ENCODE measurements around the gene CLHC1.
"Not testable (repeated sequence)": the region's sequence is repeated elsewhere in the genome, so short reads cannot be mapped to it uniquely, and the experiment has no call there.

The CLHC1 gene

GRCh38 chr2:55231546-55232083, 478 bp downstream of the CLHC1 start:
- DNase-seq: peak in 1 of 2 experiments; percentile 52

DNA sequence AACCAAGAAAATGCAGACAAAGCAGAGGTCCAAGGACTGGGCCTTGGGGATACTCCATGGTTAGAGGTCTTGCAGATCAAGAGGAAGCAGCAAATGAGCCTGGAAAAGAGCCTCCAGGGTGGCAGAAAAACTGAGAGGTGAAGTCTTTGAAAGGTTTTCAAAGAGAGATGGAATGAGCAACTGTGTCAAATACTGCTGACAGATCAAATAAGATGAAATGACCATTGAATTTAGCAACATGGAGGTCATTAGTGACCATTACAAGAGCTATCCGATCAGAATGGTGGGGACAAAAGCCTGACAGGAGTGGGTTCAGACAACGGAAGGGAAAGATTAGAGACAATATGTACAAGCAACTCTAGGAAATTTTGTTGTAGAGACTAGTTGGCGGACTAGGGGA, 1.5 kb downstream of the CLHC1 start:
- no peak for DNase-seq

DNA sequence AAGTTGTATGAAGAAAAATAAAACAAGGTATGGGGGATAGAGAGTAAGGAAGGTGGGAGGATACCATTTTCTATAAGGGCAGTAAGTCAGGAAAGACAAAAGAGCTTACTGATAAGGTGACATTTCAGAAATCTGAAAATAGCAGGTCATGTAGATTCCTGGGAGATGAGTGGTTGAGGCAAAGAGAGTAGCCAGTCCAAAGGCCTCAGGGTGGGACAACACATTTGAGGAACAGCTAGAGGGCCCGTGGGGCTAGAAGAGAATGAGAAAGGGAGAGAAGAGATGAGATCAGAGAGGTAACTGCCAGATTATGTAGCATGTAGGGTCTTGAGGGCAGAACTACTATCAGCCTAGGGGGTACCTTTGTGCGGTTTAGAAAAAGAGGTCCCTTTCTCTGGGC, 2.9 kb downstream of the CLHC1 start:
- no peak for DNase-seq

DNA sequence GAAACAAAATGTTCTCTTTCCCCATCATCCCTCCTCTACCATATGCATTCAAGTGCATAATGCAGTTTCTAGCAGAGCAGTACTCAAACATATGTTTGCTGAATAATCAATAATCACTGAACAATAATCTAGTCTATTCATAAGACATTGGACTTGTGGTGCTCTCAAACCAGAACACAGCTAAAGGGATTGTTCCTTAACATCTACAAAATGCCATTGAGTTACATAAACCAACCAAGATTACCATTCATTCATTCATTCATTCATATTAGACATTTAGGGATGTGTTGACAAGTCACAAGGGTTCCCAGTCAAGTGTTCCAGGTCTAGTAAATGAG, 3.9 kb downstream of the CLHC1 start:
- DNase-seq: no peak

DNA sequence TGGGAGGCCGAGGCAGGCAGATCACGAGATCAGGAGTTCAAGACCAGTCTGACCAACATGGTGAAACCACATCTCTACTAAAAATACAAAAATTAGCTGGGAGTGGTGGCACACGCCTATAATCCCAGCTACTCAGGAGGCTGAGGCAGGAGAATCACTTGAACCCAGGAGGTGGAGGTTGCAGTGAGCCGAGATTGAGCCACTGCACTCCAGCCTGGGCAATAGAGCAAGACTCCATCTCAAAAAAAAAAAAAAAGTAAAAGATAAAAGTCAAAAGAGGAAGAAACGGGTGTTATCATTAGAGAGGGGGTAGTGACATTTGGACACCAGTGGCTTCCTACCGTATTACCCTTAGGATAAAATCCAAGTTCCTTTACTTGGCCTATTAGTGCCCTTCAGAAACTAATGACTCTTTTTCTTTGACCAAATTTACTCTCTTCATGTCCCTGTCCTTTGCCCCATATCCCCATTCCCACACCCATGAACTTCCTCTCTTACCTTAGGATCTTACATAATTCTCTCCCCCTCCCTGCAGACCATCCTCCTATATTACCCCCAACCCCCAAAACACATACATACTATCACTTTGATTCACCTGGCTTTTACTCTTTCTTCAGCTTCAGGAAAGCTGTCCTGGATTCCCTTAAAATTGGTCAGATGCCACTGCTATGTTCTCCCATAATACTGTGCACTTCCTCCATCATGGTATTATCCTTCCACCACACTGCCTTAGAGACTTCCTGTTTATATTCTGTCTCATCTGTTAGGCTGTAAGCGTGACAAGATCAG, 4.5 kb downstream of the CLHC1 start:
- not testable (repeated sequence) for DNase-seq

GRCh38 chr2:55225481-55226020, 6.5 kb downstream of the CLHC1 start:
- DNase-seq: no peak

DNA sequence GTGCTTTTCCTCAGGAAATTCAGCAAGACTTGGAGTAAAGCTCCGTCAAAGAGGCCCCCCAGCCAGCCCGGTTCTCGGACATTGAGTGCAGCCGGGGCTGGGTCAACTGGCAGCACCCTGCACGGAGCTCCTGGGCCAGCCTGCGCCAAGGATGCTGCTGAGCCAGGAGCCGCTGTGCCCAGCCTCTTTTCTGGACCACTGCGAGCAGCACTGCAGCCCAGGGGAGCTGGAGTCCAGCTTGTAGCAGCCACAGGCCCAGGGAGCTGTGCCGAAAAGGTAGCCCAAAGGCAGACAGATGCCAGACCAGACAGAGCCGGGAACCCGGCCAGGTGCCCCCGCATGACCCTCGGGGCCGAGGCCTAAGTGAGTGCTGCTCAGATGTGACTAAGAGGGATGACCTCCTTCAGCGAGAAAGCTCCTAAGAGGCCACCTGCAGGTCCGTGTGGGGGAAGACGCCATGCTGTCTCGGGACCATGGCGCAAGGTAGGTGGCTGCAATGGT, 7.3 kb downstream of the CLHC1 start:
- DNase-seq: no peak

DNA sequence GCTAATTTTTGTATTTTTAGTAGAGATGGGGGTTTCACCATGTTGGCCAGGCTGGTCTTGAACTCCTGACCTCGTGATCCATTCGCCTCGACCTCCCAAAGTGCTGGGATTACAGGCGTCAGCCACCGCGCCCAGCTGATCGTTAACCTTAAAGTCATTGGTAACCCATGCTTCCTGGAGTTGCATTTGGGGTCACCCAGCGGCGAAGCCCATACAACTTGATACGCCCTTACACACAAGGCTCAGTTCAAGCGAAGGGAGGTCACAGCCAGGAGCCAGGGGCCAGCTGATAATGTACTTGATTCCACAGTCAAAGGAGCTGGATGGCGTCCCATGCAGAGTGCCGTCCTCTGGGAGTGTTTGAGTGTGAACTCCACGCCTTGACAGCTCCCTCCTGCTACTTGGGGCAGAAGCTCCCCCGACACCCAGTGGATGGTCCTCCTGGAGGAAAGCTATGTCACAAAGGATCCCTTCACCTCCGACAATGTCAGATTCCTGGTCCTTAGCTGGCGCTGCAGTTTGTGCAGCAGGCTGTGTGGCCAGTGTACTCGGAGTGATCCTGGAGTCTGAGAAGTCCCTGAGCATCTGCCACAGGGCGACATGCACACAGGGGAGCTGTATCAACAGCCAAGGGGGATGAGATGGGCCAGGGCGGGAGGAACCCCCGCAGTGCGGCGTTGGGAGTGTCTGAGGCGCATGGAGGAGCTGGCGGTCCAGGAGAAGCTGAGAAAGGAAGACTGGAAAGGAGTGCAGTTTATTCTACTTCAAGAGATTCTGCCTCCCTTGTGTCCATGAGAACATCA, 7.9 kb downstream of the CLHC1 start:
- no peak for DNase-seq

- DNase-seq: no peak
Measured at GRCh38 chr2:55213822-55214221, 18.3 kb downstream of the CLHC1 start.

DNA sequence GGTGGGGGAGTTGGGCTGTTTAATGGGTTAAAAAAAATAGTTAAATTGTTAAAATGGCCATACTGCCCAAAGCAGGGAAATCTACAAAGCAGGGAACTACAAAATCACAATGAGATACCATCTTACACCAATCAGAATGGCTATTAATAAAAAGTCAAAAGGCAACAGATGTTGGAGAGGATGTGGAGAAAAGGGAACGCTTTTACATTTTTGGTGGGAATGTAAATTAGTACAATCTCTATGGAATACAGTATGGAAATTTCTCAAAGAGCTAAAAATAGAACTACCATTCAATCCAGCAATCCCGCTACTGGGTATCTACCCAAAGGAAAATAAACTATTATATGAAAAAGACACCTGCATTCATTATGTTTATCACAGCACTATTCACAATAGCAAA, 27.1 kb downstream of the CLHC1 start:
- no peak for DNase-seq

- DNase-seq: no peak
Measured at GRCh38 chr2:55204536-55204935, 27.6 kb downstream of the CLHC1 start.

DNA sequence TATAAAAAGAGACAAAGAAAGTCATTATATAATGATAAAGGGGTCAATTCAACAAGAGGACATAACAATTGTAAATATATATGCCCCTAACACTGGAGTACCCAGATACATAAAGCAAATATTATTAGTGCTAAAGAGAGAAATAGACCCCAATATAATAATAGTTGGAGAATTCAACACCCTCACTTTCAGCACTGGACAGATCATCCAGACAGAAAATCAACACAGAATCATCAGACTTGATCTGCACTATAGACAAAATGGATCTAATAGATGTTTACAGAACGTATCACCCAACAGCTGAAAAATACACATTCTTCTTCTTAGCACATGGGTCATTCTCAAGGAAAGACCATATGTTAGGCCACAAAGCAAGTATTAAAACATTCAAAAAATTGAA, 31.7 kb downstream of the CLHC1 start:
- DNase-seq: no peak

- no peak for DNase-seq
Measured at GRCh38 chr2:55196526-55196925, 35.6 kb downstream of the CLHC1 start.

GRCh38 chr2:55191888-55192287, 40.2 kb downstream of the CLHC1 start:
- DNase-seq: not testable (repeated sequence)

DNA sequence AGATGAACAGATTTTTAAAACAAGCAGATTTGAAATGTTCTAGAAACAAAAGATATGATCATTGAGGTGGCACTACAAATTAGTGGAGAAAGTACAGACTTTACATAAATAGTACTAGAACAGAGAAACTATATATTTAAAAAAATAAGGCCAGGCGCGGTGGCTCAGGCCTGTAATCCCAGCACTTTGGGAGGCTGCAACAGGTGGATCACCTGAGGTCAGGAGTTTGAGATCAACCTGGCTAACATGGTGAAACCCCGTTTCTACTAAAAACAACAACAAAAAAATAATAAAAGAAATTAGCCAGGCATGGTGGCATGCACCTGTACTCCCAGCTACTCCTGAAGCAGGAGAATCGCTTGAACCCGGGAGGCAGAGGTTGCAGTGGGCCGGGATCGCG, 45.3 kb downstream of the CLHC1 start:
- not testable (repeated sequence) for DNase-seq

- DNase-seq: no peak
Measured at GRCh38 chr2:55180374-55180773, 51.7 kb downstream of the CLHC1 start.

- no peak for DNase-seq
Measured at GRCh38 chr2:55176094-55176415, 56.0 kb downstream of the CLHC1 start.

DNA sequence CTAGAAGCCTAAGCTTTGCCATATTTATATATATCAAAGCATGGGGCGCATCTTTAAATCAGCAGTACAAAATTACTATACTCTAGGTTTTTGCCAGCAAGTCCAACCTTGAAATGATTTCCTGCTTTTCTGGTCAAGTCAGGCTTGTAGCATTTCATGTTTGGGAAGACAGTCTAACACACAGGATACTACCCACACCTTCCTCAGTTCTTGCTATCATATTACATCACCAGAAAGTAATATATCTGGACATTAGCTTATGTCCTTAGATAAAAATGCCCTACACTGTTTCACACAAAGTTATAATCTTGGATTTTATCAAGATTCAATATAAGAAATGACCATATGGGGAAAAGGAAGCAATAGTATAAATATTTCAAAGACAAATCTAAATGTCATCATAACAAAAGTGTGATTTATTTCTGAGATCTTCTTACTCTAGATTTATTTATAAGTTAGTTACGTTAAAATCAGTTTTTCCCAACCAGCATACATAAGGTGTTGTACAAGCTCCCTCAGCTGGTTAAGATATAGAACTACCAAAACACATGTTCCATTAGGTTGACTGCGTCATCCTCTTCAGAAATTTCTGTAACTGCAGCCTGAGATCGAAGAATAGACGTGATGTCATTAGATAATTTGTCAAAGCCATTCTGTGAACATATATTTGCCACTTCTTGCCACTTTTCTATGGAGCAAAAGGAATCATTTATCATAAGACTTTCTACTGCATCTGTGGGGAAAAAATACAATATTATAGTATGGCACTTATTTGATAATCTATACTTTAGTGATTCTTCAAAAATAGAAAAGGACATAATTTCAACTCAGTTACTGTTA, 56.6 kb downstream of the CLHC1 start:
- peak; percentile 28 to 78 for DNase-seq

DNA sequence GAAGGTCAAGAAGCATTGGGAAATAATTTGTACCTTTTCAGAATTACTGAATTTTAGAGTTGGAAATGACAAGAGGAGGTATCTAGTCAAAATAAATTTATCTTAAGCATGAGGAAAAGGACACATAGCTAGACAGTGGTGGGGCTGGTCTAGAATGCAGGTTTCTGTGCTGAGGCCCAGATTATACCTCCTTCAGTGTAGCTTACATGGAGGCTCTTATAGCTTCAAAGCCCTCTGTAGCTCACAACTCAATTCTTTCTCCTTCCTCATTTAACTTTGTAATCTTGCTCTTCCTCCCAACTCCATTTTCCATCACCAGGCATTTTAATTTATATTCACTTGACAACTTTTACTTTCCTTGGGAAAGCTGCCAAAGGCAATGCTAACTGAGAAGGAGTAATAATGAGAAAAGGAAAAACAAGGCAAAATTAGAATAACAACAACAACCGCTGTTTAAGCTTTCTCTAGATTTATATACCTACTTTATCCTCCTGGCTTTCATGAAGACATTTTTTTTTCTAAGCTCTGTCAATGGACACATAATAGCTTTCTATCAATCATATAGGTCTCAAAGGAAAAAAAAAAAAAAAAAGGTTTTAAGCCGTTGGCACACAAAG, 58.5 kb downstream of the CLHC1 start:
- DNase-seq: no peak

GRCh38 chr2:55169915-55170314, 62.2 kb downstream of the CLHC1 start:
- no peak for DNase-seq

GRCh38 chr2:55169359-55169758, 62.7 kb downstream of the CLHC1 start:
- no peak for DNase-seq

All from NCI-H526 (cell line).